Small intestine (tissue), 7 donors: Measurements from ENCODE around the gene TOR1A. TPM values are rescaled to one million over a fixed set of nuclear protein-coding genes. Genes with fewer than 3 reads are reported as not detected.

ENCODE experiments used
- DNase-seq, 2 donors: peaks; one replicate each; pipeline versions ENCODE4 v3.0.0 to v3.0.0-alpha.2; 2013
- FAIRE-seq: peaks from 2 replicates; lab custom pipeline; 2012; peaks lifted over from hg19 to GRCh38; lab: Jason Lieb, UNC
- H3K27ac ChIP-seq, 3 donors: one replicate each; pipeline ENCODE4 v1.5.1; 2013; ENCODE audit warnings: low read length in 2 of 3, mild to moderate bottlenecking in 2 of 3, control low read depth in 1 of 3, inconsistent platforms in 1 of 3, low read depth in 1 of 3, moderate library complexity in 1 of 3
- H3K27me3 ChIP-seq, 3 donors: one replicate each; pipeline ENCODE4 v1.6.1; 2013; ENCODE audit warnings: low read length in 3 of 3, inconsistent platforms in 1 of 3; ENCODE audit not compliant: control insufficient read depth in 3 of 3, insufficient read depth in 3 of 3
- H3K36me3 ChIP-seq, 3 donors: one replicate each; pipeline ENCODE4 v1.6.1; 2013; ENCODE audit warnings: low read length in 3 of 3, inconsistent platforms in 1 of 3, low read depth in 1 of 3, mild to moderate bottlenecking in 1 of 3, moderate library complexity in 1 of 3; ENCODE audit not compliant: control insufficient read depth in 3 of 3, insufficient read depth in 2 of 3
- H3K4me1 ChIP-seq, 3 donors: one replicate each; pipeline ENCODE4 v1.6.1; 2013; ENCODE audit warnings: low read length in 2 of 3, inconsistent platforms in 1 of 3, low read depth in 1 of 3, mild to moderate bottlenecking in 1 of 3, moderate library complexity in 1 of 3; ENCODE audit not compliant: control insufficient read depth in 3 of 3, insufficient read depth in 2 of 3
- H3K4me3 ChIP-seq, 3 donors: one replicate each; pipeline ENCODE4 v1.5.1; 2013; ENCODE audit warnings: low read length in 3 of 3, control low read depth in 1 of 3, inconsistent platforms in 1 of 3, low read depth in 1 of 3, mild to moderate bottlenecking in 1 of 3, moderate library complexity in 1 of 3
- H3K9me3 ChIP-seq, 2 donors: one replicate each; pipeline ENCODE4 v1.6.1; 2013; ENCODE audit warnings: low read depth in 1 of 2, low read length in 1 of 2; ENCODE audit not compliant: control insufficient read depth in 2 of 2, insufficient read depth in 1 of 2
- whole genome bisulfite sequencing, 3 donors: extraction: QIAGEN DNeasy Blood & Tissue Kit; methylation state at CpG; one replicate each; pipeline ENCODE4 v1.1.7; 2013; 5-methylcytosine and 5-hydroxymethylcytosine counted together
- polyA plus RNA-seq, 4 donors: library from polyadenylated mRNA; stranded (reverse) in 3 of 4; unstranded in 1 of 4; fragments of 200-250 nt in 3 of 4; fragments of 120-200 nt in 1 of 4; gene quantifications; one replicate each; pipeline versions ENCODE4 v1.2.1 to v1.2.3, GENCODE V29; 2013
- donor health status: healthy with polysubstance abuse.
- donor health status: control.
- donor health status: control.
- donor health status: Bipolar disorder and iron deficiency.
- donor health status: healthy.

TOR1A gene
- polyA plus RNA-seq, 4 donors, result 16.3 to 31.2 (median 23.1) TPM

- WGBS, 3 donors, result 53 to 55% (median 54%) methylated on average over 2 of the region's 2 CpGs
- no peak overlapping the region for H3K27ac ChIP-seq
- H3K27me3 ChIP-seq, result no peaks in the 10 kb centered on the region
- DNase-seq, result no peak
- no peak for FAIRE-seq
- H3K9me3 ChIP-seq, result no peaks in the 10 kb centered on the region
- H3K4me1 ChIP-seq, result no peaks in the 10 kb centered on the region
- H3K36me3 ChIP-seq, result peaks cover 2 to 13% (median 2%) of the 10 kb centered on the region in 3 donors
- H3K4me3 ChIP-seq, result no peak overlapping the region
These were observed 21.4 kb upstream of the TOR1A start for GRCh38 chr9:129845373-129845772.

GRCh38 chr9:129841071-129841470, 17.1 kb upstream of the TOR1A start:
- FAIRE-seq (no peak), DNase-seq (no peak)
- Histone ChIP-seq H3K36me3 (peaks cover 0 to 17% (median 2%) of the 10 kb centered on the region in 3 donors), H3K9me3 (no peaks in the 10 kb centered on the region), H3K27ac (no peak overlapping the region), H3K4me1 (peaks cover 0 to 11% (median 4%) of the 10 kb centered on the region in 3 donors), H3K27me3 (no peaks in the 10 kb centered on the region), H3K4me3 (no peak overlapping the region)
- WGBS, 3 donors, result 42 to 69% (median 67%) methylated on average over 4 of the region's 4 CpGs

GRCh38 chr9:129840034-129840433, 16.1 kb upstream of the TOR1A start:
- WGBS, 3 donors, result 79 to 94% (median 83%) methylated on average over 8 of the region's 8 CpGs
- Histone ChIP-seq H3K4me3 (no peak overlapping the region), H3K9me3 (no peaks in the 10 kb centered on the region), H3K4me1 (peaks cover 0 to 11% (median 4%) of the 10 kb centered on the region in 3 donors), H3K27me3 (no peaks in the 10 kb centered on the region), H3K36me3 (peaks cover 0 to 16% (median 2%) of the 10 kb centered on the region in 3 donors), H3K27ac (no peak overlapping the region)
- DNase-seq, result no peak
- no peak for FAIRE-seq

GRCh38 chr9:129839324-129840023, 15.5 kb upstream of the TOR1A start:
- FAIRE-seq, result no peak
- WGBS, 3 donors, result 77 to 84% (median 78%) methylated on average over 9 to 10 of the region's 10 CpGs
- H3K27ac ChIP-seq, result no peak overlapping the region

GRCh38 chr9:129838707-129839259, 14.8 kb upstream of the TOR1A start:
- Histone ChIP-seq H3K27me3 (no peaks in the 10 kb centered on the region), H3K4me3 (no peak overlapping the region), H3K36me3 (peaks cover 0 to 14% (median 2%) of the 10 kb centered on the region in 3 donors), H3K4me1 (peaks cover 0 to 13% (median 4%) of the 10 kb centered on the region in 3 donors), H3K27ac (no peak overlapping the region), H3K9me3 (no peaks in the 10 kb centered on the region)
- no peak for FAIRE-seq
- DNase-seq, result no peak
- 86 to 89% (median 88%) methylated on average over 12 of the region's 12 CpGs for WGBS, 3 donors

More at GRCh38 chr9:129839324-129840023, 15.5 kb upstream of the TOR1A start:
- peaks cover 0 to 15% (median 2%) of the 10 kb centered on the region in 3 donors for H3K36me3 ChIP-seq
- H3K27me3 ChIP-seq, result no peaks in the 10 kb centered on the region
- H3K4me1 ChIP-seq, result peaks cover 0 to 11% (median 4%) of the 10 kb centered on the region in 3 donors
- H3K9me3 ChIP-seq, result no peaks in the 10 kb centered on the region
- no peak overlapping the region for H3K4me3 ChIP-seq
- no peak for DNase-seq

GRCh38 chr9:129836311-129837007, 12.5 kb upstream of the TOR1A start:
- peak in 1 of 2 donors; percentile 21 for DNase-seq
- WGBS, 3 donors, result 30 to 33% (median 31%) methylated on average over 16 of the region's 16 CpGs
- Histone ChIP-seq H3K9me3 (no peaks in the 10 kb centered on the region), H3K4me3 (peak overlapping the region in 2 of 3 donors; percentile 88 to 93), H3K27ac (no peak overlapping the region), H3K36me3 (peaks cover 2 to 23% (median 5%) of the 10 kb centered on the region in 3 donors), H3K4me1 (peaks cover 0 to 14% (median 4%) of the 10 kb centered on the region in 3 donors), H3K27me3 (no peaks in the 10 kb centered on the region)
- no peak for FAIRE-seq

- WGBS, 3 donors, result 0 to 1% (median 1%) methylated on average over 19 of the region's 19 CpGs
- H3K27ac ChIP-seq, result peak overlapping the region; percentile 36 to 68 (median 48)
- peaks cover 0 to 14% (median 4%) of the 10 kb centered on the region in 3 donors for H3K4me1 ChIP-seq
- peak overlapping the region; percentile 88 to 94 (median 93) for H3K4me3 ChIP-seq
- no peak for DNase-seq
- FAIRE-seq, result no peak
- no peaks in the 10 kb centered on the region for H3K9me3 ChIP-seq
- H3K27me3 ChIP-seq, result no peaks in the 10 kb centered on the region
- H3K36me3 ChIP-seq, result peaks cover 2 to 27% (median 5%) of the 10 kb centered on the region in 3 donors
These were observed 11.9 kb upstream of the TOR1A start for GRCh38 chr9:129835860-129836223.

- Histone ChIP-seq H3K27me3 (no peaks in the 10 kb centered on the region), H3K4me3 (peak within 1 kb of the TSS; percentile 93 to 94 (median 94)), H3K4me1 (peaks cover 0 to 14% (median 4%) of the 10 kb centered on the region in 3 donors), H3K9me3 (no peaks in the 10 kb centered on the region), H3K27ac (peak within 1 kb of the TSS; percentile 65 to 84 (median 83)), H3K36me3 (peaks cover 2 to 33% (median 6%) of the 10 kb centered on the region in 3 donors)
- DNase-seq (peak; percentile 97 to 99), FAIRE-seq (no peak)
- 0 to 1% (median 1%) methylated on average over 57 to 81 of the region's 81 CpGs for WGBS, 3 donors
These were observed 11.4 kb upstream of the TOR1A start, which contains the start of the genes C9orf78 and USP20 for GRCh38 chr9:129835128-129835859. TSS of gene C9orf78 (minus strand) at chr9:129835275. CDS start at chr9:129835221, 54 bp downstream. TSS of gene USP20 (plus strand) at chr9:129835458. CDS start at chr9:129852556, 17,098 bp downstream.
